GM12864 (cell line): Measurements from ENCODE around the gene LSM14B.

Source experiments
- DNase-seq: peaks from one replicate; pipeline ENCODE4 v3.0.0-alpha.2; 2011; ENCODE audit warnings: low read depth
- H3K4me3 ChIP-seq: 2 replicates; pipeline ENCODE4 v1.5.1; 2011; ENCODE audit warnings: mild to moderate bottlenecking, low read depth, low read length, control low read depth
- CTCF ChIP-seq: IDR thresholded peaks from 2 replicates; pipeline ENCODE4 v1.5.1; 2011; ENCODE audit warnings: low read depth, mild to moderate bottlenecking, moderate library complexity, low read length, control low read depth, inconsistent platforms; ENCODE audit errors: missing control alignments

Gene LSM14B

GRCh38 chr20:62170536-62170935 lies 48.3 kb downstream of the LSM14B start:
- no peak for DNase-seq
- no peak overlapping the region for H3K4me3 ChIP-seq
- no peak for TF ChIP-seq CTCF

GRCh38 chr20:62171245-62171644 lies 49.0 kb downstream of the LSM14B start:
- DNase-seq, result no peak
- TF ChIP-seq CTCF, result no peak
- no peak overlapping the region for H3K4me3 ChIP-seq

GRCh38 chr20:62172666-62173065 lies 50.4 kb downstream of the LSM14B start:
- no peak for TF ChIP-seq CTCF
- no peak overlapping the region for H3K4me3 ChIP-seq
- no peak for DNase-seq

- H3K4me3 ChIP-seq, result no peak overlapping the region
- DNase-seq, result no peak
- no peak for TF ChIP-seq CTCF
These were observed 51.9 kb downstream of the LSM14B start for GRCh38 chr20:62174021-62174804.

GRCh38 chr20:62174870-62175624 lies 52.8 kb downstream of the LSM14B start:
- DNase-seq, result no peak
- no peak overlapping the region for H3K4me3 ChIP-seq
- TF ChIP-seq CTCF, result no peak

GRCh38 chr20:62175711-62176110 lies 53.4 kb downstream of the LSM14B start:
- H3K4me3 ChIP-seq, result no peak overlapping the region
- no peak for TF ChIP-seq CTCF
- DNase-seq, result no peak
